ENCODE results near the gene SLC38A8.

The SLC38A8 gene

DNA sequence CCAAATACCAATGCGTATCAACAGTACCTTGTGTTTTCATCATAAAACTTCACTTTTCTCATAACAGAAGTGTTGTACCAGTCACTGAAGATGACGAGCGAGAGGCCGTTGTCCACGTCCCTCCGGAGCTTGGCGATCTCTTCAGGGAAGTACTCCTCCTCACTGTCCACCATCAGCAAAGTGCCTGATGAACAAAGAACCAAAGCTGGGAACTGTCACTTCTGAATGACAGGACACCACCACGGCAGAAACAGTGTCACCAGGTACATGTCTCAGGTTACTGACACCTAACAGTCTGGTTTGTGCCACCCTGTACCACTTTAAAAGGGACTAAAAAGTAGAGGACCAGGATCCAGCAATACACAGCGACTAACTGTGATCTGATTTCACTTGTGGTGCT lies 25.0 kb upstream of the SLC38A8 start:
- TF ChIP-seq POLR2A (IDR thresholded peaks at IDR 0.05; ENCODE audit: low read depth, low read length) = no peak
- no peak for TF ChIP-seq POLR2AphosphoS5 (IDR thresholded peaks at IDR 0.05; ENCODE audit: low read depth, low read length)
- TF ChIP-seq TAF1 (IDR thresholded peaks at IDR 0.05; ENCODE audit: borderline replicate concordance, low read depth, low read length) = no peak
- DNase-seq (ENCODE audit: insufficient read length) = no peak
- no peak for FAIRE-seq

DNA sequence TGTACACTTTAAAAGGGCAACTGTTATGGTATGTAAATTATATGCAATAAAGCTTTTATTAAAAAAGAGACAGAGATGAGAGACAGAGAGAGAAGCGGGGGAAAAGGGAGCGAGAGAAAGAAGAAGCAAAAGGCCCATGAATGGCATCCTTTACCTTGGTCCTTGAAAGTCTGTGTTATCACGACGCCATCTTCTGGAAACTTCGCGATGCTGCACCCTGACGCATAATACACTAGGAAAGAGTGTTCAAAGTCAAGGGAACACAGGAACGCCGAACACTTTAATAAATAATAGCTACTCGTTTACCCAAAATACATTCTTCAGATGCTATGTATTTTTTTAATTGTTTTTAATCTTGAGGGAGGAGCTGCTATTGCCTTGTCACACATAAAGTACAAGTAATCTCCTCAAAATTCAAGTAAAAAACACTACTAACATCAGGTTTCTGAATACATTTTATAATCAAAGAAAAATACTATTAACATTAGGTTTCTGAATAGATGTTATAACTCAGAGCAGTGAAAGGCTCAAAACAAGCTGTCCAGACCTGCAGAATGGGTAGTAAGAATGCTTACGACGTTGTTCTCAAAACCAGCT lies 23.0 kb upstream of the SLC38A8 start:
- TF ChIP-seq TAF1 (IDR thresholded peaks at IDR 0.05; ENCODE audit: borderline replicate concordance, low read depth, low read length) (no peak), POLR2A (IDR thresholded peaks at IDR 0.05; ENCODE audit: low read depth, low read length) (no peak), POLR2AphosphoS5 (IDR thresholded peaks at IDR 0.05; ENCODE audit: low read depth, low read length) (no peak)
- no peak for DNase-seq (ENCODE audit: insufficient read length)
- FAIRE-seq = no peak

DNA sequence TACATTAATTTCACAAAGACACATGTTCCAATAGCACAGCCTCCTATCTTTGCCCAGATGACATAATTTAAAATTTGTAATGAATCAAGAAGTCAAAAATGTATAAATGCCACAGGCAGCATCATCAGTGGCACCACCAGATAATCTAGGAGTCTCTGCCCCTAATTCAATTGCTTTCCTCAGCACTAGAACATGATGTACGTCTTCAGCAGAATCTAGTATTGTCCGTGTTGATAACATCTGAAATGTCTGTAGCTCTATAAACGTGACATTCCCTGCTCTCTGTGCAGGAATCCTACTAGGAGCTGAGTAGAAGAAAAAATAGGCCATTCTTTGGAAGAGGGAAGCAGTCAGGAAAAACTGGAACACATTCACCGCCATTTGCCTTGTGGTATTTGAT lies 21.4 kb upstream of the SLC38A8 start:
- no peak for TF ChIP-seq POLR2AphosphoS5 (IDR thresholded peaks at IDR 0.05; ENCODE audit: low read depth, low read length)
- TF ChIP-seq POLR2A (IDR thresholded peaks at IDR 0.05; ENCODE audit: low read depth, low read length) = no peak
- TF ChIP-seq TAF1 (IDR thresholded peaks at IDR 0.05; ENCODE audit: borderline replicate concordance, low read depth, low read length) = no peak

DNA sequence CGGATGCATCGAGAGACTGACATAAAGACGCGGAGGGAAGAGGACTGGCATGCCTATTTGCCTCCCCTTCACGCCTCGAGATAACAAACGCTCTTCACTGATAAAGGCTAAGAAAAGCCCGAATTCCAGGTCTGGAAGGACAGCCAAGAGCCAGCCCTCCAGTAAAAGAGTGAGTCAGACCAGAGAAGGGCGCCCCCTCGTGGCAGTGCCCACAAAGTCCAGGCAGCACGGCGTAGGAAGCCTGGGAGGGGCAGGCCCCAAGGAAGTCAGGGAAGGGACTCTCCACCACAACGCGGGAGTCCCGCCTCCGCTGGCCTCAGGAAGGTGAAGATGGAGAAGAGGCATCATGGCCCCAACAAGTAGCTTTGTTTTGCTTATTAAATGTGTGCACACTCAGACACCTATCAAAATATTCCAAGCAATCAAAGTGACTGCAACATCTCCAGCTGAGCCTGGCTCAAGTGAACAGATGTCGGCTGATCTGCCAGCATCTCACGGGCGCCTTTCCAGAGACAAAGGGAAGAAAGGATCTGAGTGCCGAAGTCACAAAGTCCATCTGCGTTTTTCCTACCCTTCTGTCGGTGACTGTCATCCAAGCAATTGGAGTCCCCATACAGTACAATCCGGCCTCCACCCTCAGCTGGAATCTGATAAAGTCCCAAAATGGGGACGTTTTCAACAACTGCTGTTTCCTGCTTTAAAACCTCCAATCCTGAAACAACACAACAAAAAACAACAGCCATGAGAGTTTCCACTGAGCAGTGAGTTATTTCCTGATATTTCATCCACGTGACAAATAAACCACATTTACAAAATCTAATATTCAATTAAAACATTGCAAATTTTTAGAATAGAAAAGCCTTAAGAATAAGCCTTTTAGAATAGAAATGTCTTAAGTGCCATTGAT lies 20.4 kb upstream of the SLC38A8 start:
- FAIRE-seq (no peak), DNase-seq (ENCODE audit: insufficient read length) (peak; percentile 48)

More for the DNA sequence above, 21.4 kb upstream of the SLC38A8 start:
- DNase-seq (ENCODE audit: insufficient read length) (no peak), FAIRE-seq (no peak)

DNA sequence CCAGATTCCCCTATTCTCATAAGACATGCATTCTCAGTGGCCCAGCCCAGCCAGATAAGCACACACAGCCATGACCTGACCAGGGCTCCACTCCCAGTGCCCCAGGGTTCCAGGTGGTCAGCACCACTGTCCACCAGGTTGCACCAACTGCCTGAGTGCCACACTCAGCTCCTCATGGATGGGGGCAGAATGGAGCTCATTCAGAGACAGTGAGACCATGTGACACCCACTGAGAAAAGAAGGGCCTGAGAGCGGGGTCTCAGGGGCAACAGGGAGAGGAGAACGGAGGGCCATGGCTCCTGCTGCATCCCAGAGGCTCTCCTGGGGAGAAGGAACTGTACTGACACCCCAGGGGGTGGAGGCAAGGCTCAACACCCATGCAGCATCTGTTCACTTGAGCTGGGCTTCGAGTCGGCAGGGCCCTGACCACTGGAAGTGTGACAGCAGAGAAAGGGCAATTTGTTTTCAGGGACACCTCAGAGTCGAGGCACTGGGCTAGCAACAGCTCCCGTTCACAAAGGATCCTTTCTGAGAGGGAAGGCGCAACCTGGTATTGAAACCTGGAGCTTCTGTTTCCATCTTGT lies 18.7 kb upstream of the SLC38A8 start:
- FAIRE-seq = no peak
- TF ChIP-seq TAF1 (IDR thresholded peaks at IDR 0.05; ENCODE audit: borderline replicate concordance, low read depth, low read length) = no peak
- TF ChIP-seq POLR2AphosphoS5 (IDR thresholded peaks at IDR 0.05; ENCODE audit: low read depth, low read length) = no peak
- TF ChIP-seq POLR2A (IDR thresholded peaks at IDR 0.05; ENCODE audit: low read depth, low read length) = no peak
- no peak for DNase-seq (ENCODE audit: insufficient read length)

More for the DNA sequence above, 20.4 kb upstream of the SLC38A8 start:
- no peak for TF ChIP-seq POLR2AphosphoS5 (IDR thresholded peaks at IDR 0.05; ENCODE audit: low read depth, low read length)
- no peak for TF ChIP-seq POLR2A (IDR thresholded peaks at IDR 0.05; ENCODE audit: low read depth, low read length)
- no peak for TF ChIP-seq TAF1 (IDR thresholded peaks at IDR 0.05; ENCODE audit: borderline replicate concordance, low read depth, low read length)

DNA sequence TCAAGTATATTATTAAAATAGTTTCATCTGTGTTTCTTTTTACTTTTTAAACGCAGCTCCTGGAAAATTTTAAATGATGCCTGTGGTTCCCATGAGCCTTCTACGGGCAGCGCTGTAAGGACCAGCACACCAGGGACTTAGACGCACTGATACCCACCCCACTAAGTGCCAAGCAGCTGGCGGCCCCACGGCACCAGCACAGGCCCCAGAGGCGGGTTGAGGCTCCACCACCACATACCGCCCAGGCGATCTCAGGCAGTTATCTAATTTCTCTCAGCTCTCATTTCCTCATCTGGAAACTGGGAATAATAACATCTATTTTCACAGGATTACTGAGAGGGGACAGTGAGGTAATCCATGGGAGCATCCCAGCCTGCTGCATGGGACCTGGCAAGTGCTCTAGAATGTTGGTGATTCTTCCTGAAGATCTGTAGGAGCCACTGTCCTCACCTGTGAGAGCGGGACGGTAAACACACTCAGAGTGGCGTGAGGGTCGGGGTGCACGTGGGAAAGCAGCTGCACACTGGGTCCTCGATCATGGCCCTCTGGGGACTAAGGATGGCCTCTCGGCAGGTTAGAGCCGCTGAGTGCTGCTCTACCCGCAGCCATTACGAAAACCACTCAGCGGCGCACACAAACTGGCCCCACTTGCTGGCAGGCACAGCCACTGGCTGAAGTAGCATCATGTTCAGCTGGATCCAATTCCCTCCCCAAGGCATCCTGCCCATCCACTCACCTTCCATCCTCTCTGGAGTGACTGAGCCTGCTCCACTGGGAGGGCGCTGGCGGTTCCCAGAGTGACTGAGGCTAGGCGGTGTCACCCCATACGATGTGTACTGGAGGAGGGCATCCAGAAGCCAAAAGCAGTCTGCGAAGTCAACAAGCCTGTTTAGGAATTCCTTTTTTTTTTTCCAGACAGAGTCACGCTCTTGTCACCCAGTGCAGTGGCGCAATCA lies 17.6 kb upstream of the SLC38A8 start:
- TF ChIP-seq POLR2AphosphoS5 (IDR thresholded peaks at IDR 0.05; ENCODE audit: low read depth, low read length) (no peak), POLR2A (IDR thresholded peaks at IDR 0.05; ENCODE audit: low read depth, low read length) (no peak), TAF1 (IDR thresholded peaks at IDR 0.05; ENCODE audit: borderline replicate concordance, low read depth, low read length) (no peak)
- no peak for FAIRE-seq
- no peak for DNase-seq (ENCODE audit: insufficient read length)

DNA sequence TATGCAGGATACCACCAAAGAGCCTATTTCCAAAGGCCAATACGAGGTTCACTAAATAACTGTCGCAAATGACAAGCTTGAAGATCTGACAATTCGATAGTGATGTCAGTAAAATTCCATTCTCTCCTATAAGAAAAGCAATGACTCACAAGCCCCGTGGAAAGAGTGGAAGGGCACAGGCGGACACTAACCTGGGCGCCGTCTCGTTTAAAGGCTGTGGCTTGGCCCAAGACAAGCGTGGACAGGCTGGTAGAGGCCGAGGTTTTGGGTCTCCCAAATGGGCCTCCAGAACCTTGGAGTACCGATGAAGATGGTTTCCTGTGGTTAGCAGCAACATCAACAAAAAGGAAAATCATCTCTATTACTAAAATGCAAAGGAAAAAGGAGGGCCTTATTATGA lies 16.5 kb upstream of the SLC38A8 start:
- DNase-seq (ENCODE audit: insufficient read length) = no peak
- TF ChIP-seq POLR2AphosphoS5 (IDR thresholded peaks at IDR 0.05; ENCODE audit: low read depth, low read length) = no peak
- no peak for TF ChIP-seq POLR2A (IDR thresholded peaks at IDR 0.05; ENCODE audit: low read depth, low read length)
- TF ChIP-seq TAF1 (IDR thresholded peaks at IDR 0.05; ENCODE audit: borderline replicate concordance, low read depth, low read length) = no peak
- no peak for FAIRE-seq

DNA sequence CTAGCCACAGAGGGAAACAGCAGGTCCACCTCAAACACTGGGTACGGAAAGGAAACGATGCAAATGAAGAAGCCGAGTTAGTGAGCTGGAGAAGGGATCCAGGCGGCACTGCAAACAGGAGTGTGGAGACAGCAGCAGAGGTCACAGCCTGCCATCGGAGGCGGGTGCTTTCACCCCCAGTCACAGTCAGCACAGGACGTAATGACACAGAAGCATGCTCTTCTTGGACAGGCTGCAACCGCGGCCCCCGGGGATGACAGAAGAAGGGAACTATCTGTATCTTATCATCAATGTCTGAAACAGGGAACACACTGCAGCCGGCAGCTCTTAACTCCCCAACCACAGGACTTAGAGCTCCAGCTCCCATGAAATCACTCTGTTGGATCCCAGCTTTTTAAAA lies 16.1 kb upstream of the SLC38A8 start:
- TF ChIP-seq POLR2AphosphoS5 (IDR thresholded peaks at IDR 0.05; ENCODE audit: low read depth, low read length) = no peak
- TF ChIP-seq TAF1 (IDR thresholded peaks at IDR 0.05; ENCODE audit: borderline replicate concordance, low read depth, low read length) = no peak
- TF ChIP-seq POLR2A (IDR thresholded peaks at IDR 0.05; ENCODE audit: low read depth, low read length) = no peak
- DNase-seq (ENCODE audit: insufficient read length) (no peak), FAIRE-seq (no peak)

DNA sequence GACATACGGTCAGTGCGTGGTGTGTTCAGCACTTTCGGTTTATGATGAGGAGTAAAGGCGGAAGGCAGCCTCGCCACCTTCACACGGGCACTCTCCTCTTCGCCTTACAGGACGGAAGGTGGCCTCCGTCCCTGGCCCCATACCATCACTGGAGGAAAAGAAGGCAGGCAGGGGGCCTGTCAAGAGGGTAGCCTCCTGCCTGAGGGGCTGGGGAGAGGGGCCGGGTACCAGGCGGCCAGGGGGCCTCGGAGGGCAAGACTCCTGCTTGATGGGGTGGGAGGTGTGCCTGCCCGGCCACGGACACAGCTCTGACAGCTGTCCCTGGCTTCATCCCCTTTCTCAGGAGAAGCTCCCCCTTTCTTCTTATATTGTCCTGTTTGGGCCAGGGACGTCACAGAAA lies 15.6 kb upstream of the SLC38A8 start:
- TF ChIP-seq TAF1 (IDR thresholded peaks at IDR 0.05; ENCODE audit: borderline replicate concordance, low read depth, low read length) = no peak
- TF ChIP-seq POLR2A (IDR thresholded peaks at IDR 0.05; ENCODE audit: low read depth, low read length) = no peak
- no peak for TF ChIP-seq POLR2AphosphoS5 (IDR thresholded peaks at IDR 0.05; ENCODE audit: low read depth, low read length)
- FAIRE-seq = no peak
- DNase-seq (ENCODE audit: insufficient read length) = no peak

DNA sequence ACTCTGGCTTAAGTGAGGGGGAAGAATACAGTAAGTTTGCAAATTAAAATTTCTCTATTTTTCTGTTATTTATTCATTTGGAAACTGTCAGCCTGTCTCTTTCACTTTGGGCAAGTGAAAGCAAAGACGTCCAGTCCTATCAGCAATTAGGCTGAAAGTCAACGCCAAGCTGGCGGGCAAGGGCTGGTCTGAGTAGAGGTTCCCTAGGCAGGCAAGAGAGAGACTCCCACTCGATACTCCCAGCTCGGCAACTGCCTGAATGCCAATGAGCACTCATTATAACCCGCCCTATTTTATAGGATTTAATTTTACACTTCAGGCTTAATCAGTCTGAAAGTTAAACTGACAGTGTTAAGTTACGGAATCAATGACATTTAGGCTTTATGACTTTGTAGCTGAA lies 14.3 kb upstream of the SLC38A8 start:
- TF ChIP-seq TAF1 (IDR thresholded peaks at IDR 0.05; ENCODE audit: borderline replicate concordance, low read depth, low read length) = no peak
- TF ChIP-seq POLR2A (IDR thresholded peaks at IDR 0.05; ENCODE audit: low read depth, low read length) = no peak
- TF ChIP-seq POLR2AphosphoS5 (IDR thresholded peaks at IDR 0.05; ENCODE audit: low read depth, low read length) = no peak
- DNase-seq (ENCODE audit: insufficient read length) (no peak), FAIRE-seq (no peak)

All from GM12892 (cell line).